ACC112 (cell line): ENCODE results near the gene INPP5A.
"Not testable (repeated sequence)": the region's sequence is repeated elsewhere in the genome, so short reads cannot be mapped to it uniquely, and the experiment has no call there.

Source experiments
- H2AFZ ChIP-seq: fragments of 200-600 bp; sonication (generic); one replicate; pipeline ENCODE4 v1.6.0; 2017; ENCODE audit warnings: antibody characterized with exemption, low read length; ENCODE audit not compliant: unreplicated experiment
- H3K27ac ChIP-seq: fragments of 200-600 bp; sonication (generic); 2 replicates; pipeline ENCODE4 v1.5.1; 2014; ENCODE audit warnings: low read depth, mild to moderate bottlenecking, antibody characterized with exemption, low read length, moderate library complexity
- H3K27me3 ChIP-seq: fragments of 200-600 bp; sonication (generic); 2 replicates; pipeline ENCODE4 v1.6.1; 2014; ENCODE audit warnings: mild to moderate bottlenecking, antibody characterized with exemption, low read length, moderate library complexity, mixed read lengths; ENCODE audit not compliant: insufficient read depth
- H3K36me3 ChIP-seq: fragments of 200-600 bp; sonication (generic); 2 replicates; pipeline ENCODE4 v1.6.1; 2016; ENCODE audit warnings: mild to moderate bottlenecking, antibody characterized with exemption, low read length, moderate library complexity, mixed read lengths; ENCODE audit not compliant: insufficient read depth
- H3K4me1 ChIP-seq: fragments of 200-600 bp; sonication (generic); one replicate; pipeline ENCODE4 v1.6.1; 2016; ENCODE audit warnings: low read length, mixed read lengths; ENCODE audit not compliant: insufficient read depth, unreplicated experiment, control insufficient read depth
- H3K4me3 ChIP-seq: fragments of 200-600 bp; sonication (generic); 2 replicates; pipeline ENCODE4 v1.5.1; 2014; ENCODE audit warnings: mild to moderate bottlenecking, low read depth, low read length
- H3K79me2 ChIP-seq: fragments of 200-600 bp; sonication (generic); one replicate; pipeline ENCODE4 v1.6.0; 2016; ENCODE audit warnings: low read length; ENCODE audit not compliant: control insufficient read depth, unreplicated experiment, insufficient read depth

The INPP5A gene

GRCh38 chr10:132675031-132675740 lies 137.6 kb downstream of the INPP5A start:
- Histone ChIP-seq H3K27ac (no peak overlapping the region), H3K79me2 (no peaks in the 10 kb centered on the region), H3K4me1 (peaks cover 6% of the 10 kb centered on the region), H2AFZ (no peak overlapping the region), H3K27me3 (no peaks in the 10 kb centered on the region), H3K4me3 (no peak overlapping the region), H3K36me3 (no peaks in the 10 kb centered on the region)

GRCh38 chr10:132676193-132676891 lies 138.8 kb downstream of the INPP5A start:
- no peaks in the 10 kb centered on the region for H3K79me2 ChIP-seq
- H3K36me3 ChIP-seq, result no peaks in the 10 kb centered on the region
- no peaks in the 10 kb centered on the region for H3K27me3 ChIP-seq
- no peak overlapping the region for H3K27ac ChIP-seq
- H3K4me1 ChIP-seq, result no peaks in the 10 kb centered on the region
- no peak overlapping the region for H3K4me3 ChIP-seq
- H2AFZ ChIP-seq, result no peak overlapping the region

DNA sequence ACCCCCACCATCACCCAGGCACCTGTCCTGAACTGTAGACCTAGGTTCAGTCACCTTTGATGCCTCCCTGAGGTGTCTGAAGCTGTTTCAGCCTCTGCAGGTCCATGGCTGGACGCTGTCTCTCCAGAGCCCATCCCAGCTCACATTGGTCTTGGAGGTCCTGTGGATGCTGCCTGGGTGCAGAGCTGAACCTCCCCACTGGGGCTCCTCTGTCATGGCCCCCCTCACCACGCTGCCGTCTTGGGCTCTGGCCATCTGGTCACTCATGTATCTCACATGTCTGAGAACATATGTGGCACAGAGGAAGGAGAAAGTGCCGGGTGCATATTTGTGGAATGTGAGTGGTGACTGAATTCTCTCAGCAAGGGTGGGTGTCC lies 139.5 kb downstream of the INPP5A start:
- Histone ChIP-seq H3K27ac (no peak overlapping the region), H2AFZ (no peak overlapping the region), H3K79me2 (no peaks in the 10 kb centered on the region), H3K36me3 (no peaks in the 10 kb centered on the region), H3K27me3 (no peaks in the 10 kb centered on the region), H3K4me1 (no peaks in the 10 kb centered on the region), H3K4me3 (no peak overlapping the region)

DNA sequence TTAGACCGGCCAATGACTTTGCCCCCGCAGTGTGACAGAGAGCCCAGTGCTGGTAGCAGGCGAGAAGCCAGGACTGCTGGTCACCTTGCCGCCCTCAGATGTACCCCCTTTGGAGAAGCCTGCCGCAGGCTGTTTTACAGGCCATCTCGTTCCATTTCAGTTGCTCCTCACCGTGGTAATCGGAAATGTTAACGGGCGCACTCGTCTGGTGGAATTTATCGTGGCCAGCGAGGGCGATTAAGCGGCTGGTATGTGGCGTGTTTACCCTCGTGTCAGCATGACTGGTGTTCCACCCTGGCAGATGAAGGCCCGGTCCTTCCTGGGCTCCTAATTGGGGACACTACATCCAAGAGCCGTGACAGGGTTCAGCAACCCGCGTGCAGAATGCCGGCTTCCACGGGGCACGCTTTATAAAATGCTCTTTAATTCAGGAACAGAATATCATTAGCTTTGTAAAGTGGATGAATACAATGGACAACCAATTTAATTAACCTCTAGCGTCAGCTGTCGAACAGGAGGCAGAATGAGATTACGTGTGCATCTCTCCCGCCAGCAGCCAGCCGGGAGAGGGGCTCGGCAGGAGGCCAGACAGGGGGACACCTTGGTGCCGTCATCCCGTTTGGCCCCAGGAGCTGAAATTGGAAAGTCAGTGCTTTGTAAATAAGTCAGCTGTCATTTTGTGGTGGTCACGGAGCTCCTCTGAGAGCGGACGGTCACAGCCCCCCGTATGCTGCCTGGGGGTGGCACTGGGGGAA lies 140.1 kb downstream of the INPP5A start:
- Histone ChIP-seq H3K4me1 (no peaks in the 10 kb centered on the region), H2AFZ (no peak overlapping the region), H3K27me3 (no peaks in the 10 kb centered on the region), H3K79me2 (no peaks in the 10 kb centered on the region), H3K27ac (no peak overlapping the region), H3K4me3 (no peak overlapping the region), H3K36me3 (no peaks in the 10 kb centered on the region)

- Histone ChIP-seq H3K27ac (no peak overlapping the region), H3K79me2 (no peaks in the 10 kb centered on the region)
Observed at GRCh38 chr10:132678436-132679216, 141.0 kb downstream of the INPP5A start.

GRCh38 chr10:132679217-132679595 lies 141.6 kb downstream of the INPP5A start:
- H3K4me3 ChIP-seq, result no peak overlapping the region
- H3K79me2 ChIP-seq, result no peaks in the 10 kb centered on the region
- peaks cover 4% of the 10 kb centered on the region for H3K4me1 ChIP-seq
- no peaks in the 10 kb centered on the region for H3K27me3 ChIP-seq
- no peak overlapping the region for H2AFZ ChIP-seq
- no peak overlapping the region for H3K27ac ChIP-seq
- no peaks in the 10 kb centered on the region for H3K36me3 ChIP-seq

More at GRCh38 chr10:132678436-132679216, 141.0 kb downstream of the INPP5A start:
- Histone ChIP-seq H3K36me3 (no peaks in the 10 kb centered on the region), H3K4me3 (no peak overlapping the region), H3K27me3 (no peaks in the 10 kb centered on the region), H2AFZ (no peak overlapping the region), H3K4me1 (no peaks in the 10 kb centered on the region)

DNA sequence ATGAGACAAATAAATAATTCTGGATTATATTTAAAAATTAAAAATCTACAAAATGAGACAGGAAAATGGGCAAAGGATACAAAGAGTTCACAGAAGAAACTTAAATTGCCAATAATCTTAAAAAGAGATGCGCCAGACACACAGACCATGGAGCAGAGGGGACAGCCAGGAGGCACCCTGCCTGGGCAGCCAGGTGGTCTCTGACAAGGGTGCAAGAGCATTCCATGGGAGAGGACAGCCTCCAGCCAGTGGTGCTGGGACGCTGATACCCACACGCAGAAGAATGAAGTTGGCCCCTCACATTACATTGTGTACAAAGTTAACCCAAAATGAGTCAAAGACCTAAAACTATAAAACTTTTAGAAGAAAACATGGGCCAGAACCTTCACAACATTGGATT lies 142.1 kb downstream of the INPP5A start:
- Histone ChIP-seq H2AFZ (no peak overlapping the region), H3K4me3 (no peak overlapping the region), H3K27ac (no peak overlapping the region), H3K36me3 (no peaks in the 10 kb centered on the region), H3K4me1 (peaks cover 9% of the 10 kb centered on the region), H3K79me2 (no peaks in the 10 kb centered on the region), H3K27me3 (no peaks in the 10 kb centered on the region)

- peaks cover 19% of the 10 kb centered on the region for H3K4me1 ChIP-seq
- not testable (repeated sequence) for H3K36me3 ChIP-seq, H2AFZ ChIP-seq, H3K27me3 ChIP-seq, H3K79me2 ChIP-seq, H3K4me3 ChIP-seq, H3K27ac ChIP-seq
Observed at GRCh38 chr10:132680741-132681140, 143.2 kb downstream of the INPP5A start.

GRCh38 chr10:132681858-132682755 lies 144.5 kb downstream of the INPP5A start:
- H3K4me3 ChIP-seq, result no peak overlapping the region
- H3K79me2 ChIP-seq, result peaks cover 4% of the 10 kb centered on the region
- H3K4me1 ChIP-seq, result peaks cover 21% of the 10 kb centered on the region
- no peak overlapping the region for H2AFZ ChIP-seq
- H3K36me3 ChIP-seq, result no peaks in the 10 kb centered on the region
- H3K27me3 ChIP-seq, result no peaks in the 10 kb centered on the region
- H3K27ac ChIP-seq, result no peak overlapping the region
